Glutamatergic neuron (in vitro differentiated cells): ENCODE measurements around the gene SLC10A6. TPM values are rescaled to one million over a fixed set of nuclear protein-coding genes. Genes with fewer than 3 reads are reported as not detected.
"Not testable (repeated sequence)": the region's sequence is repeated elsewhere in the genome, so short reads cannot be mapped to it uniquely, and the experiment has no call there.

Source experiments
- DNase-seq: peaks from one replicate; pipeline ENCODE4 v3.0.0; 2022
- H3K27ac Mint-ChIP-seq: one replicate; pipeline ENCODE4 v1.8.0; 2020; ENCODE audit warnings: mild to moderate bottlenecking, mixed read lengths, inconsistent platforms; ENCODE audit not compliant: unreplicated experiment
- H3K27me3 Mint-ChIP-seq: one replicate; pipeline ENCODE4 v1.8.0; 2020; ENCODE audit warnings: mild to moderate bottlenecking, moderate library complexity, mixed read lengths, inconsistent platforms; ENCODE audit not compliant: unreplicated experiment
- H3K36me3 Mint-ChIP-seq: one replicate; pipeline ENCODE4 v1.8.0; 2020; ENCODE audit warnings: mild to moderate bottlenecking, mixed read lengths, inconsistent platforms; ENCODE audit not compliant: unreplicated experiment
- H3K4me1 Mint-ChIP-seq: one replicate; pipeline ENCODE4 v1.8.0; 2020; ENCODE audit warnings: mild to moderate bottlenecking, low read depth, mixed read lengths, inconsistent platforms; ENCODE audit not compliant: unreplicated experiment
- H3K4me3 Mint-ChIP-seq: one replicate; pipeline ENCODE4 v1.8.0; 2020; ENCODE audit warnings: mild to moderate bottlenecking, mixed read lengths, inconsistent platforms; ENCODE audit not compliant: unreplicated experiment
- H3K9me3 Mint-ChIP-seq: one replicate; pipeline ENCODE4 v1.8.0; 2020; ENCODE audit warnings: mild to moderate bottlenecking, moderate library complexity, mixed read lengths, inconsistent platforms; ENCODE audit not compliant: unreplicated experiment
- total RNA-seq: library from RNA; stranded (reverse); fragmentation: NEBNext Ultra II Directional; extraction: Animal tissue kit (Norgen Biotek cat#: 25700); gene quantifications from one replicate; pipeline ENCODE4 v1.2.1, GENCODE V29; 2021; ENCODE audit not compliant: unreplicated experiment
- TF ChIP-seq, protein P1 (sequence below): fragments of 200-600 bp; sonication (generic); IDR thresholded peaks from one replicate; pipeline ENCODE4 v1.5.0; 2021; ENCODE audit not compliant: partially characterized antibody, unreplicated experiment

SLC10A6 gene
- total RNA-seq, 1 donor from 2014 or later = not detected

DNA sequence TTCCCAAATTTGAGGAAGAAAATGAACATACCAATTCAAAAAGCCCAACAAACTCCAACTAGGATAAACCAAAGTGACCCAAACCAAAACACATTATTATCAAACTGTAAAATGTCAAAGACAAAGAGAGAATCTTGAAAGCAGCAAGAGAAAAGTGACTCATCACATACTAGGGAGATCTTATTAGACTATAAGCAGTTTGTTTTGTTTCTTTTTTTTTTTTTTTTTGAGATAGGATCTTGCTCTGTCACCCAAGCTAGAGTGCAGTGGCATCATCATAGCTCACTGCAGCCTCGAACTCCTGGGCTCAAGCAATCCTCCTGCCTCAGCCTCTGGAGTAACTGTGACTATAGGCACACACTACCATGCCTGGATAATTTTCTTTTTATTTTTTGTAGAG, 30.5 kb upstream of the SLC10A6 start:
- TF ChIP-seq, protein P1, sequence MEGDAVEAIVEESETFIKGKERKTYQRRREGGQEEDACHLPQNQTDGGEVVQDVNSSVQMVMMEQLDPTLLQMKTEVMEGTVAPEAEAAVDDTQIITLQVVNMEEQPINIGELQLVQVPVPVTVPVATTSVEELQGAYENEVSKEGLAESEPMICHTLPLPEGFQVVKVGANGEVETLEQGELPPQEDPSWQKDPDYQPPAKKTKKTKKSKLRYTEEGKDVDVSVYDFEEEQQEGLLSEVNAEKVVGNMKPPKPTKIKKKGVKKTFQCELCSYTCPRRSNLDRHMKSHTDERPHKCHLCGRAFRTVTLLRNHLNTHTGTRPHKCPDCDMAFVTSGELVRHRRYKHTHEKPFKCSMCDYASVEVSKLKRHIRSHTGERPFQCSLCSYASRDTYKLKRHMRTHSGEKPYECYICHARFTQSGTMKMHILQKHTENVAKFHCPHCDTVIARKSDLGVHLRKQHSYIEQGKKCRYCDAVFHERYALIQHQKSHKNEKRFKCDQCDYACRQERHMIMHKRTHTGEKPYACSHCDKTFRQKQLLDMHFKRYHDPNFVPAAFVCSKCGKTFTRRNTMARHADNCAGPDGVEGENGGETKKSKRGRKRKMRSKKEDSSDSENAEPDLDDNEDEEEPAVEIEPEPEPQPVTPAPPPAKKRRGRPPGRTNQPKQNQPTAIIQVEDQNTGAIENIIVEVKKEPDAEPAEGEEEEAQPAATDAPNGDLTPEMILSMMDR = no peak
- Mint-ChIP-seq H3K4me3 (no peak overlapping the region), H3K9me3 (no peaks in the 10 kb centered on the region), H3K27me3 (no peaks in the 10 kb centered on the region), H3K27ac (no peak overlapping the region), H3K36me3 (peaks cover 6% of the 10 kb centered on the region), H3K4me1 (no peaks in the 10 kb centered on the region)
- no peak for DNase-seq

DNA sequence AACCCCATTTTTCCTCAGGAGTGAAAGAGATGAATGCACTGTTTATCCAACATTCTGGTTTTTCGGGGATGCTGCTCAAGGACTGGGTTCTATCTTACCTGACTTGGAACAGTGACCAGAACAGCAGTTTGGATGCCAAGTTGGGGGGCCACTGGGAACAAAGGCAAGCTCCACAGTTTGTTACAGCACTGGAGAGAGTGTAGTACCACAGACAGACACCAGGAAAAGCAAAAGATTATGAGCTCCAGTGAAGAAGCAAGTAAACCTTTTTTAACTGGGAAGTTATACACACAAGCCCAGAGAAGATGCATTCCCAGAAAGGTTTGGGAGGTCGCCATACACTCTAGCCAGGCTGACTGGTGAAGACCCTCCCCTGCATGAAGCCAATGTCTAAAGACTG, 29.5 kb upstream of the SLC10A6 start:
- Mint-ChIP-seq H3K4me1 (no peaks in the 10 kb centered on the region), H3K4me3 (no peak overlapping the region), H3K27ac (no peak overlapping the region), H3K36me3 (peaks cover 6% of the 10 kb centered on the region), H3K27me3 (no peaks in the 10 kb centered on the region), H3K9me3 (no peaks in the 10 kb centered on the region)
- DNase-seq = no peak
- TF ChIP-seq, protein P1 = no peak

DNA sequence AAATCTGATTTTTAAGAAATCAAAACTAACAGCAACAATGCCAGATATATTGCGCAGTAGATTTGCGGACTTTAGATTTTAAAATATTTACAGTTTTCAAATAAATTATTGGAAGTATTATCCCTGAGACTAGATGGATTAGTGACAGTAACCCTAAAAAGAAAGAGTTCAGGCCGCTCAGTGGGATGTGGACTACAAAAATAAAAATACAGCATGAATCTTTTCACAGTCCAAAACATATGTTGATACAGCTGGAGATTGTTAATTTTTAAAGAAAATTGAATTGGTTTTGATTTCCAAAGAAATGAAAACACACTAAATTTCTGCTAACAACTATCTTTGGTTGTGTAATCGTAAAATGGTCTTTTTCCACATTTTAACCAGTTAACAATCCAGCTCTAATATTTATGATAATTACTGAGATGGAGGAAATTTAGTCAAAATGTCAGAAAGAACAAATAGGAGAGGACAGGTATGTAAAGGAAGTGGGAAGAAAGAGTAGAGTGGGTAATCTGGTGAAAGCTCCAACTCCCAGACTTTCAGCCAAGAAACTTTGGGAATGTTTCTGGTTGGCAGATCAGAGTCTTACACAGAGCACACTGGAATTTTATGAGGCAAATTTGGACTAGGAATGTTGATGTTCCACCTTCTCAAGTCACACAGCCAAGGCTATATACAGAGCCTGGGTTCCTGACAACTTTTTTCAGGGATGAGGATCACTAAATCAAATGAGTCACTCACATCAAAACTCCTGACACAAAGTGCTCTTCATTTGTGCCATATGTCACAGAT, 27.9 kb upstream of the SLC10A6 start:
- H3K27ac Mint-ChIP-seq = no peak overlapping the region
- H3K27me3 Mint-ChIP-seq = no peaks in the 10 kb centered on the region
- H3K4me1 Mint-ChIP-seq = no peaks in the 10 kb centered on the region
- no peaks in the 10 kb centered on the region for H3K9me3 Mint-ChIP-seq
- peaks cover 6% of the 10 kb centered on the region for H3K36me3 Mint-ChIP-seq
- no peak for DNase-seq
- TF ChIP-seq, protein P1 = no peak
- H3K4me3 Mint-ChIP-seq = no peak overlapping the region

DNA sequence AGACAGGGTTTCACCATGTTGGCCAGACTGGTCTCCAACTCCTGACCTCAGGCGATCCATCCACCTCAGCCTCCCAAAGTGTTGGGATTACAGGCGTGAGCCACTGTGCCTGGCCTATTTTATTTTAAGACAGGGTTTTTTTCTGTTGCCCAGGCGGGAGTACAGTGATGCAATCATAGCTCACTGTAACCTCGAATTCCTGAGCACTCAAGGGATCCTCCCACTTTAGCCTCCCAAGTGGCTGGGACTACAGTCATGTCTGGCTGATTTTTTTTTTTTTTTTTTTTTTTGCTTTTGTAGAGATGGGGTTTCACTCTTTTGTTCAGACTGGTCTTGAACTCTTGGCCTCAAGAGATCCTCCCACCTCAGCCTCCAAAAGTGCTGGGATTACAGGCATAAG, 26.3 kb upstream of the SLC10A6 start:
- DNase-seq, H3K9me3 Mint-ChIP-seq, H3K36me3 Mint-ChIP-seq, H3K4me1 Mint-ChIP-seq, H3K4me3 Mint-ChIP-seq, H3K27me3 Mint-ChIP-seq, H3K27ac Mint-ChIP-seq: not testable (repeated sequence)

DNA sequence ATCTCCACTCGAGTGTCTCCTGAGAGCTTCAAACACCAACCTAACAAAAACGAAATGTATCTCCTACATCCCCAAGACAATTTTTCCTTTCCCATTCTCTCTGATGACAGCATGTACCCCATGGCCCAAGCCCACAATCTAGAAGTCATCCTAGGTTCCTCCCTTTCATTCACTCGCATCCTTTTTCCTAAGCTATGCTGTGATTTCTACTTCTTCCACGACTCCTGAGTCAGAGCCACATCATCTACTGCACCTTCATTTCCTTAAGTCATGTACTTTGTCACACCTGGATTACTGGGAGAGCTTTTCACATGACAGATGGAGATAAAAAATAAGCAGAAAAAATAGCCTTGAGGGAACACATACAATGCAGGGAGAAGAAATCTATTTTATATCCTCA, 23.0 kb upstream of the SLC10A6 start:
- no peaks in the 10 kb centered on the region for H3K9me3 Mint-ChIP-seq
- TF ChIP-seq, protein P1 = no peak
- H3K36me3 Mint-ChIP-seq = no peaks in the 10 kb centered on the region
- H3K27ac Mint-ChIP-seq = no peak overlapping the region
- no peaks in the 10 kb centered on the region for H3K4me1 Mint-ChIP-seq
- H3K27me3 Mint-ChIP-seq = peaks cover 2% of the 10 kb centered on the region
- no peak overlapping the region for H3K4me3 Mint-ChIP-seq
- DNase-seq = no peak
